Measurements from ENCODE around the gene SLX4IP. TPM values are rescaled to one million over a fixed set of nuclear protein-coding genes. Genes with fewer than 3 reads are reported as not detected.
A peak's percentile ranks its signal among the peaks of the same experiment; 100 is the strongest.

The SLX4IP gene
- total RNA-seq, 4 donors from 2014 or later = 6.3 to 8.3 (median 7.4) TPM

DNA sequence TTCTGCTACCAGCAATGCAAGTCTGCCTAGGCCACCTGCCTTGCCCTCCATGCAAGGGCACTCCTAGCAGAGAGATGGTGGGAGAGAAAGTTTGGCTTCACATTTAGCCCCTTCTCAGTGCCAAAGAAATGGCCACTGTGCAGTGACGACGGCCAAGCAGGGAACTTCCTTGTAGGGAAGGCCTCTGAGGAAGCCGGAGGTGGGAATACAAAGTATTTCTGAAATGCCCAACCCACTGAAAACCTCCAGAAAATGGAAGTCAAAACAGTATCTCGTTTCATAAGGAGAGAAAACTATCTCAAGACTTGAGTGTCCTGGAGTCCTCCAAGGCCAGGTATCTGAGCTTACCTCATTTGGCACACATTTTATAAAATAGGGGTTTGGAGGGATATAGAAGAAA, 196.0 kb downstream of the SLX4IP start:
- Histone ChIP-seq H3K4me1 (peaks cover 33 to 64% of the 10 kb centered on the region in 2 donors), H3K36me3 (no peaks in the 10 kb centered on the region), H3K4me3 (replicated peaks in 1 of 3) (no peak overlapping the region), H3K27ac (no peak overlapping the region), H3K27me3 (no peaks in the 10 kb centered on the region), H3K9me3 (no peaks in the 10 kb centered on the region)
- intact Hi-C loops (cut with DNase I) = no loop called here
- TF ChIP-seq, protein P1, sequence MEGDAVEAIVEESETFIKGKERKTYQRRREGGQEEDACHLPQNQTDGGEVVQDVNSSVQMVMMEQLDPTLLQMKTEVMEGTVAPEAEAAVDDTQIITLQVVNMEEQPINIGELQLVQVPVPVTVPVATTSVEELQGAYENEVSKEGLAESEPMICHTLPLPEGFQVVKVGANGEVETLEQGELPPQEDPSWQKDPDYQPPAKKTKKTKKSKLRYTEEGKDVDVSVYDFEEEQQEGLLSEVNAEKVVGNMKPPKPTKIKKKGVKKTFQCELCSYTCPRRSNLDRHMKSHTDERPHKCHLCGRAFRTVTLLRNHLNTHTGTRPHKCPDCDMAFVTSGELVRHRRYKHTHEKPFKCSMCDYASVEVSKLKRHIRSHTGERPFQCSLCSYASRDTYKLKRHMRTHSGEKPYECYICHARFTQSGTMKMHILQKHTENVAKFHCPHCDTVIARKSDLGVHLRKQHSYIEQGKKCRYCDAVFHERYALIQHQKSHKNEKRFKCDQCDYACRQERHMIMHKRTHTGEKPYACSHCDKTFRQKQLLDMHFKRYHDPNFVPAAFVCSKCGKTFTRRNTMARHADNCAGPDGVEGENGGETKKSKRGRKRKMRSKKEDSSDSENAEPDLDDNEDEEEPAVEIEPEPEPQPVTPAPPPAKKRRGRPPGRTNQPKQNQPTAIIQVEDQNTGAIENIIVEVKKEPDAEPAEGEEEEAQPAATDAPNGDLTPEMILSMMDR (IDR thresholded peaks at IDR 0.05) = no peak
- no peak for TF ChIP-seq POLR2A (IDR thresholded peaks at IDR 0.05)
- no peak for DNase-seq
- 92 to 95% methylated on average over 4 of the region's 4 CpGs for WGBS, 2 donors

DNA sequence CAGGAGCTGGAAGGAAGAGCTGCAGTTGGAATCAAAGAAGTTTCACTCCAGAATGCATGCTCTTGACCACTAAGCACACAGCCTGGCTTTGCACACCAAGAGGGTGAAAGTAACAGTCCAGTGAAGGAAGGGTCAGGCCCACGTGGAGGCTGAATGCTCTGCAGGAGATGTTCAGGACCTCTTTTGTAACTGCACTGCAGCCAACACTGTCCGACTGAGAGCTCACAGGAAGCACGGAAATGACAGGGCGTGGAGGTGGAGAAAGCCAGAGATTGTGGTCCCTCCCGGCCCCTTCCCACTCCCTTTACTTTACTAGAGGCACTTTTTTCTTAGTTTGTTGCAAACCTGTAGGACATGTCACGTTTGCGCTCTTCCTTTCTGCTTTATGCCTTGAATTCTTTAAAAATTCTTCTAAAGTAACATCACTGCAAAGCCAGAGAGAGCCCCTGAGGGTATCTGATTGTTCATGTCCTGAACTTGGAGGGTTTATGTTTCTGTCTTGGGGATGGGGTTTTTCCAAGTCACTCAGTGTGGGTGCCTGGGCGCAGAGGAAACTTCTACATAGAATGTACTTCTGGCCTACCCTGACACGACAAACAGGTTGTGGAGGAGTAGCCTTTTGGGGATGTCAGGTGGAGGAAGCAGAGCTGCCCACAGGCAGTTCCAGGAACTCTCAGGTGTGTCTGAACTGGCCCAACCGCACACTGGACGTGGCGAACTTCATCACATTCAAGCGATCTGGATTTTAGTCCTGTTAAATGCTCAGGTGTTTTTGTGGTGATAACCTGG, 197.8 kb downstream of the SLX4IP start:
- Histone ChIP-seq H3K27me3 (no peaks in the 10 kb centered on the region), H3K36me3 (no peaks in the 10 kb centered on the region), H3K9me3 (no peaks in the 10 kb centered on the region), H3K4me1 (peaks cover 45 to 72% of the 10 kb centered on the region in 2 donors), H3K4me3 (replicated peaks in 1 of 3) (no peak overlapping the region), H3K27ac (no peak overlapping the region)
- intact Hi-C loops (cut with DNase I) = no loop called here
- WGBS, 2 donors = 84 to 87% methylated on average over 13 of the region's 13 CpGs
- TF ChIP-seq, protein P1 (IDR thresholded peaks at IDR 0.05) = no peak
- no peak for TF ChIP-seq POLR2A (IDR thresholded peaks at IDR 0.05)
- DNase-seq = no peak

DNA sequence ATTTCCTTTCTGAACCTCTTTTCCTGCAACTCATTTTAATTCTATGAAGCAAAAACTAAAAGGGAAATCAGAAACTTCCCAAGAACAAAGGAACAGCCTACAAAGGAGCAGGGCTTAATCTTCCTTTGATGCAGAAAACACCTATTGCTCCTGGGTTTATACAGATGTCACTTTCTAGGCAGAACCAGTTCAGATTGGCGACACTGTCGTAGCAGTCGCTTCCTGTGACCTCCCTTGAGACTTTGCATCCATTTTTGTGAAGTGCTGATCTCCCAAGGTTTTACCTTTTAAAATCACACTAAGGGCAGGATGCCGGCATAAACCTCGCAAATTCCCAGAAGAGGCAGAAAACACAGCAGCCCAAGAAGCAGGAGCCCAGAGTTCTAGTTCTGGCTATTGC, 198.6 kb downstream of the SLX4IP start:
- WGBS, 2 donors = 84 to 90% methylated on average over 5 of the region's 5 CpGs
- Histone ChIP-seq H3K36me3 (peaks cover 0 to under 1% of the 10 kb centered on the region in 2 donors), H3K4me1 (peaks cover 39 to 64% of the 10 kb centered on the region in 2 donors), H3K9me3 (no peaks in the 10 kb centered on the region), H3K27me3 (no peaks in the 10 kb centered on the region), H3K27ac (no peak overlapping the region), H3K4me3 (replicated peaks in 1 of 3) (no peak overlapping the region)
- no peak for DNase-seq
- intact Hi-C loops (cut with DNase I) = no loop called here
- TF ChIP-seq, protein P1 (IDR thresholded peaks at IDR 0.05) = no peak
- TF ChIP-seq POLR2A (IDR thresholded peaks at IDR 0.05) = no peak

DNA sequence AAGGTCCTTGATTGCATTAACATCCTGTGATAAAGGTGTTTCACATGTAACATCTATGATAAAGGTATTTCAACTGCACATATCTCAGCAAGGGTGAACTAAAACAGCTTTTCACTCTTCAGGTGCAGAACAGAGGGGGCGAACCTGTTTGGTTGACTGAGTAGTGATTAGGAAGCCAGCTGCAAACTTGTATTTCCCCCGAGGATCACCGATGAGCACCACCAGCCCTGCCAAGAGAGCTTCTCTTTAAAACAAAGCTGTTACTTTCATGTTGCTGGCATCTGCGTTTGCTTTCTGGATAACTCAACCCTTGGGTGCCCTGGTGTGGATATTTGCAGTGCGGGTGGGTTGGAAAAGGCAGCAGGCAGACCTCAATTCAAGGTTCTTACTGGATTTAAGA, 199.1 kb downstream of the SLX4IP start:
- Histone ChIP-seq H3K9me3 (no peaks in the 10 kb centered on the region), H3K4me1 (peaks cover 37 to 62% of the 10 kb centered on the region in 2 donors), H3K4me3 (replicated peaks in 1 of 3) (no peak overlapping the region), H3K36me3 (peaks cover 4 to 5% of the 10 kb centered on the region in 2 donors), H3K27me3 (no peaks in the 10 kb centered on the region), H3K27ac (peak overlapping the region in 2 of 3 donors; percentile 64 to 83)
- DNase-seq = no peak
- WGBS, 2 donors = 32 to 35% methylated on average over 5 of the region's 5 CpGs
- intact Hi-C loops (cut with DNase I) = no loop called here
- TF ChIP-seq POLR2A (IDR thresholded peaks at IDR 0.05) = no peak
- TF ChIP-seq, protein P1 (IDR thresholded peaks at IDR 0.05) = no peak

DNA sequence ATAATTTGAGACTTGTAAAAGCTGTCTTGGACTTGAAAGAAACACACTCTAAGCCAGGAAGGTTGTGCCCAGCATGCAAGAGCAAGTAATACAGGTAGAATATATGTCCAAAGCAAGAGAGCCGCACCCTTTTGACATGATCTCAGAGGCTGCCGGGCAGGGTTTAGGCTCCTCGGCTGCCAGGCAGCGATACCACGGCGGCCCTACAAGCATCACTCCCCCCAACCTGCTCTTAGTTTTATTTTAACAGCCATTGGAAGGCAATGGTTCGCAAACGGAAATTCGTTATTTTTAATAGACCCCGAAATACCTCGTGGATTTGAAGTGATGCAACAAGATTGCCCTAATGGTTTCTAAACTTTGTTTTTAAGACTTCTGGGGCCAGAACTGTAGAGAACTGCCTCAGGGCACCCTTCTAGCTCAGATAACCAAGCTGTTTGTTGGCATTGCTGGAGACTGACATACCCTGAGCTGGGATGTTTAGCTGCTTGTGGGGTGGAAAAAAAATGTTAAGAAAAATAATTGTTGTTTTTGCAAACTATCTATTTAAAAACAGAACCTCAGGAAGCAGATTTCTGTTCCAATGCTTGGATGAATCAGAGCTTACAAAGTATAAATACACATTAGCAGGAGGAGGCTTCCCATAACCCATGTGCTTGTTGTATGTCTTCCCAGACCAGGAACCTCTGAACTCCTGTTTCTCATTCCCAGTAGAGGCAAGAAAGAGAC, 199.7 kb downstream of the SLX4IP start:
- Histone ChIP-seq H3K4me1 (peaks cover 37 to 62% of the 10 kb centered on the region in 2 donors), H3K4me3 (replicated peaks in 1 of 3) (no peak overlapping the region), H3K27me3 (no peaks in the 10 kb centered on the region), H3K36me3 (peaks cover 10 to 12% of the 10 kb centered on the region in 2 donors), H3K9me3 (no peaks in the 10 kb centered on the region), H3K27ac (peak overlapping the region in 2 of 3 donors; percentile 64 to 83)
- 73 to 84% methylated on average over 11 of the region's 11 CpGs for WGBS, 2 donors
- TF ChIP-seq POLR2A (IDR thresholded peaks at IDR 0.05) = no peak
- TF ChIP-seq, protein P1 (IDR thresholded peaks at IDR 0.05) = no peak
- intact Hi-C loops (cut with DNase I) = no loop called here
- DNase-seq = no peak
